ENCODE data around the gene RUNDC3A. TPM values are rescaled to one million over a fixed set of nuclear protein-coding genes. Genes with fewer than 3 reads are reported as not detected.

The RUNDC3A gene
- total RNA-seq, 2 experiments from 2014 or later, result 0.18 TPM; not detected in 1

DNA sequence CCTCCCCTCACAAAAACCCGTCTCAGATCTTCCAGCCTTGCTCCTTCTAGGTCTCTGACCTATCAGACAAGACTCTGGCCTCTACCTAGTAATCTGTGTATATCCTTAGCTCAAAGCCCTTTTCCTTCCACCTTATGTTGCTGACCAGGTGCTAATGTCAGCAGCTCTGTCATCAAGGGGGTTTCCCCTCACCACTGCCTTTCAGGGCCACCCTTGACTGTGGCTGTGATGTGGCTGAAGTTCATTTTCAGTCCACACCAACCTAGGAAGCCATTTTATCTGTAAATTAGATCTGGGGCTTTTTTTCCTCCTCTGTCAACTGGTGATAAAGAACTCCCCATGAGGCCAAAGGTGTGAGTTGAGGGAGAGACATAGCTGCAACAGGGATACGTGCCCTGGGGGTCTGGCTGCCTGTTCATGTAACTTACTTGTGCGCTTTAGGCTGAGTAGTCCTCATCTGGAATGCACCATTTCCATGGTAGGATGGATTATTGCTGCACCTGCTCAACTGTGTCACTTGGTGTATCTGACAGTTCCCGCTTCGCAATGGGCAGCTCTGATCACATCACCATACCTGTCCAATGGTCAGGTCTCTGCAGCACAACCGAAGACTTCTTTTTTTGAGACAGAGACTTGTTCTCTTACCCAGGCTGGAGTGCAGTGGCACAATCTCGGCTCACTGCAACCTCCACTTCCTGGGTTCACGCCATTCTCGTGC is 14.7 kb upstream of the RUNDC3A start:
- H3K27me3 Mint-ChIP-seq (ENCODE audit: low read depth), result peaks cover 11% of the 10 kb centered on the region
- DNase-seq (no peak), ATAC-seq (no peak)
- no peaks in the 10 kb centered on the region for H3K9me3 Mint-ChIP-seq (ENCODE audit: insufficient read depth)
- POLR2A ChIA-PET, result interaction anchor here (0.7 kb wide), 1 partner anchor 73 kb away, joined by 3 read pairs; no protein-coding TSS in a partner anchor
- H3K36me3 Mint-ChIP-seq (ENCODE audit: low read depth), result no peaks in the 10 kb centered on the region
- CTCF ChIA-PET, result no interaction called here
- no peak overlapping the region for H3K4me3 Mint-ChIP-seq
- no peaks in the 10 kb centered on the region for H3K4me1 Mint-ChIP-seq (ENCODE audit: low read depth)
- H3K27ac Mint-ChIP-seq, result no peak overlapping the region

- Mint-ChIP-seq H3K27ac (no peak overlapping the region), H3K4me1 (ENCODE audit: low read depth) (no peaks in the 10 kb centered on the region), H3K9me3 (ENCODE audit: insufficient read depth) (no peaks in the 10 kb centered on the region), H3K27me3 (ENCODE audit: low read depth) (peaks cover 8% of the 10 kb centered on the region), H3K36me3 (ENCODE audit: low read depth) (no peaks in the 10 kb centered on the region), H3K4me3 (no peak overlapping the region)
- ChIA-PET CTCF (interaction anchor here (1.6 kb wide), 1 partner anchor 88 kb away, joined by 3 read pairs; no protein-coding TSS in a partner anchor), POLR2A (no interaction called here)
- DNase-seq, result no peak
- ATAC-seq, result no peak
Measured at GRCh38 chr17:44297975-44298374, 10.4 kb upstream of the RUNDC3A start.

DNA sequence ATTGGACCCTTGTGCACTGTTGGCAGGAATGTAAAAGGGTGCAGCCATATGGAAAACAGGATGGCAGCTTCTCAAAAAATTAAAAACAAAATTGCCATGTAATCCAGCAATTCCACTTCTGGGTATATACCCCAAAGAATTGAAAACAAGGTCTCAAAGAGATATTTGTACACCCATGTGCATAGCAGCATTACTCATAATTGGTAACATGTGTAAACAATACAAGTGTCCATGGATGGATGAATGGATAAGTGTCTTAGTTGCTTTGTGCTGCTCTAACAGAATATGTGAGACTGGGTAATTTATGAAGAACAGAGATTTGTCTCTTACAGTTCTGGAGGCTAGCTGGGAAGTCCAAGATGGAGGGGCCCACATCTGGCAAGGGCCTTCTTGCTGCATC is 3.8 kb upstream of the RUNDC3A start:
- Mint-ChIP-seq H3K4me1 (ENCODE audit: low read depth) (peaks cover 13% of the 10 kb centered on the region), H3K27me3 (ENCODE audit: low read depth) (peaks cover 22% of the 10 kb centered on the region), H3K27ac (no peak overlapping the region), H3K9me3 (ENCODE audit: insufficient read depth) (no peaks in the 10 kb centered on the region), H3K36me3 (ENCODE audit: low read depth) (no peaks in the 10 kb centered on the region), H3K4me3 (no peak overlapping the region)
- POLR2A ChIA-PET, result no interaction called here
- DNase-seq, result no peak
- no peak for ATAC-seq
- CTCF ChIA-PET, result interaction anchor here (1.0 to 1.6 kb wide), 2 partner anchors 27 to 95 kb away, joined by 4 to 5 read pairs; no protein-coding TSS in a partner anchor

GRCh38 chr17:44307387-44308186 is 814 bp upstream of the RUNDC3A start:
- H3K4me1 Mint-ChIP-seq (ENCODE audit: low read depth), result peaks cover 17% of the 10 kb centered on the region
- POLR2A ChIA-PET, result interaction anchor here (1.0 to 1.2 kb wide), 2 partner anchors 11 to 60 kb away, joined by 3 read pairs; no protein-coding TSS in a partner anchor
- DNase-seq, result no peak
- H3K36me3 Mint-ChIP-seq (ENCODE audit: low read depth), result no peaks in the 10 kb centered on the region
- no peak overlapping the region for H3K27ac Mint-ChIP-seq
- H3K9me3 Mint-ChIP-seq (ENCODE audit: insufficient read depth), result no peaks in the 10 kb centered on the region
- CTCF ChIA-PET, result interaction anchor here (1.1 to 3.3 kb wide), 2 partner anchors 96 to 97 kb away, joined by 3 to 19 read pairs; no protein-coding TSS in a partner anchor
- H3K4me3 Mint-ChIP-seq, result no peak overlapping the region
- peaks cover 35% of the 10 kb centered on the region for H3K27me3 Mint-ChIP-seq (ENCODE audit: low read depth)
- peak; percentile 9 for ATAC-seq

- POLR2A ChIA-PET, result interaction anchor here (1.0 to 1.2 kb wide), 2 partner anchors 10 to 62 kb away, joined by 3 read pairs; no protein-coding TSS in a partner anchor
Measured at GRCh38 chr17:44308865-44309264, 464 bp downstream of the RUNDC3A start.

DNA sequence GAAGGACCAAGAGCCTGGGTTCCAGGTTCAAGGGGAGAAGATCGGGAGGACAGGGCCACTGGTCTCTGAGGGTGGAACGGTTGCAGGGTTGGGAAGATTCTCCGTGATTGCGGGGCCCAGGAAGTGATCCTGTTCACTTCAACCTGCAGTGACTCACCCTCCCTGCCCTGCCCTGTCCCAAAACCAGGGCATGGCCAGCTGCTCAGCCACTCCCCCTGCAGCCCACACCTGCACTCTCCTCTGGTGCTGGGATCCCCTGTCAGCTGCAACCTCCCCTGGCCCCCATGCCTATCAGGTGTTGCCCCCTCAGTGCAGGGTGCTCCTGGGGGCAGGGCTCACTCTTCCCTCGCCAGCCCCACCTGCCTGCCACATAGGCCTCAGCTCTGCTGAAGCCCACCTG is 1.1 kb downstream of the RUNDC3A start:
- Mint-ChIP-seq H3K9me3 (ENCODE audit: insufficient read depth) (no peaks in the 10 kb centered on the region), H3K36me3 (ENCODE audit: low read depth) (no peaks in the 10 kb centered on the region), H3K27me3 (ENCODE audit: low read depth) (peaks cover 39% of the 10 kb centered on the region), H3K4me1 (ENCODE audit: low read depth) (peaks cover 14% of the 10 kb centered on the region), H3K4me3 (no peak overlapping the region), H3K27ac (no peak overlapping the region)
- no peak for DNase-seq
- ChIA-PET POLR2A (no interaction called here), CTCF (interaction anchor here (1.0 to 3.3 kb wide), 3 partner anchors 21 to 103 kb away, joined by 3 to 19 read pairs (median 3); no protein-coding TSS in a partner anchor)
- ATAC-seq, result no peak

More at GRCh38 chr17:44308865-44309264, 464 bp downstream of the RUNDC3A start:
- Mint-ChIP-seq H3K4me3 (peak overlapping the region; percentile 10), H3K36me3 (ENCODE audit: low read depth) (no peaks in the 10 kb centered on the region), H3K4me1 (ENCODE audit: low read depth) (peaks cover 17% of the 10 kb centered on the region), H3K27ac (no peak overlapping the region), H3K27me3 (ENCODE audit: low read depth) (peaks cover 34% of the 10 kb centered on the region), H3K9me3 (ENCODE audit: insufficient read depth) (no peaks in the 10 kb centered on the region)
- ATAC-seq (no peak), DNase-seq (no peak)
- CTCF ChIA-PET, result interaction anchor here (0.6 to 3.3 kb wide), 4 partner anchors 37 to 140 kb away, joined by 3 to 19 read pairs (median 3); partner anchors contain the start of gene GRN

DNA sequence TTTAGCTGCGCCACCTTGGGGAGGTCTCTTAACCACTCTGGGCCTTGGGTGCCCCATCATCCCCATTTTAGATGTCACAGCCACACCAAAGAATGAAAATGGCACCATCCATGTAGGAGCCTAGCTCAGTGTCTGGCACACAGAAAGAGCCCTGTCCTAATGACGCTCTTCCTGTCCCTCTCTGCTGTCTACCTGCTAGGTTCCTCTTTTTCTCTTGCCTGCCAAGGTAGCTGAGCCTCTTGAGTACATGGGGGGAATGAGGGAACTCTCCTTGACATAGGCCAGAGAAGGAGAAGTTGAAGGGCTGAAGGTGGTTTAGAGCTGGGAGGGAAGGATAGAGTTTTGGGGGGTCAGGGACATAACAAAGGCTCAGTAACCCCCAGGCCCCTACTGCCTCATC is 1.8 kb downstream of the RUNDC3A start:
- CTCF ChIA-PET, result interaction anchor here (1.0 to 3.3 kb wide), 3 partner anchors 21 to 104 kb away, joined by 3 to 19 read pairs (median 3); no protein-coding TSS in a partner anchor
- Mint-ChIP-seq H3K36me3 (ENCODE audit: low read depth) (no peaks in the 10 kb centered on the region), H3K4me1 (ENCODE audit: low read depth) (peaks cover 14% of the 10 kb centered on the region), H3K9me3 (ENCODE audit: insufficient read depth) (no peaks in the 10 kb centered on the region), H3K4me3 (no peak overlapping the region), H3K27ac (no peak overlapping the region), H3K27me3 (ENCODE audit: low read depth) (peaks cover 39% of the 10 kb centered on the region)
- POLR2A ChIA-PET, result interaction anchor here (0.8 kb wide), 1 partner anchor 14 kb away, joined by 4 read pairs; the partner anchor contains the start of gene SLC25A39
- no peak for ATAC-seq
- DNase-seq, result no peak

DNA sequence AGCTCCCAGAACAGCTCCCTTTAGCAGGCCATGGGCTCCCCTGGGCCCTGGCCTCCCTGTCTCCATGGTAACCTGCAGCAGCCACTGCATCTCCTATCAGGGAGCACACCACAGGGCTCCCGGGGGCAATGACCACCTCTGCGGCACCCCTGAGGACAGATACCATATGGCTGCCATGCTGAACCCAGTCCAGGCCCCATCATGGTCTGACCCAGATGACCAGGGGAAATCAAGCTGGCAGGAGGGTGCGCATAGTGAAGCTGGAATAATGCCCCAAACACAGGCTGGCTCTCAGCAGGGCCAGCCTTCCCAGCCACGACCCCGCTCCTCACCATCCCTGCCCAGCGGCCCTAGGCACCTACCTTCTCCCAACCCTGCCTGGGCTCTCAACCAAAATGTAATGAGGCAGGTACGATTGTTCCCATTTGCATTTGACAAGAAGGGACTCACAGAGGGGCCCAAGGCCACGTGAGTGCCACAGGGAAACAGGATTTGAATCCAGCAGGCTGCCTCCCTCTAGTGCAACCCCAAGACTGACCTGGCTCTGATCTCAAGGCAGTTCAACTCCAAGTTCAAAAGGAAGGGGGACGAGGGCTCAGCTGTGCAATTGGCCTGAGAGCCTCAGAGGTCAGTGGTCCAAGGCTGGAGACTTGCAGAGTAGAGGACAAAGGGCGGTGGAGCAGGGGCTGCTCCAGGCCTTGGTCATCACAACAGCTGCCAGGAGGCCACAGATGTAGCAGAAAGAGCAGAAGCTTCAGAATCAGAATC is 2.4 kb downstream of the RUNDC3A start:
- H3K4me3 Mint-ChIP-seq, result no peak overlapping the region
- ChIA-PET CTCF (interaction anchor here (1.0 to 3.3 kb wide), 4 partner anchors 20 to 104 kb away, joined by 3 to 19 read pairs (median 3); partner anchors contain the start of gene FAM171A2), POLR2A (interaction anchor here (0.8 kb wide), 1 partner anchor 13 kb away, joined by 4 read pairs; the partner anchor contains the start of gene SLC25A39)
- no peaks in the 10 kb centered on the region for H3K36me3 Mint-ChIP-seq (ENCODE audit: low read depth)
- ATAC-seq (no peak), DNase-seq (no peak)
- H3K4me1 Mint-ChIP-seq (ENCODE audit: low read depth), result peaks cover 19% of the 10 kb centered on the region
- H3K27ac Mint-ChIP-seq, result no peak overlapping the region
- H3K27me3 Mint-ChIP-seq (ENCODE audit: low read depth), result peaks cover 45% of the 10 kb centered on the region
- H3K9me3 Mint-ChIP-seq (ENCODE audit: insufficient read depth), result no peaks in the 10 kb centered on the region

DNA sequence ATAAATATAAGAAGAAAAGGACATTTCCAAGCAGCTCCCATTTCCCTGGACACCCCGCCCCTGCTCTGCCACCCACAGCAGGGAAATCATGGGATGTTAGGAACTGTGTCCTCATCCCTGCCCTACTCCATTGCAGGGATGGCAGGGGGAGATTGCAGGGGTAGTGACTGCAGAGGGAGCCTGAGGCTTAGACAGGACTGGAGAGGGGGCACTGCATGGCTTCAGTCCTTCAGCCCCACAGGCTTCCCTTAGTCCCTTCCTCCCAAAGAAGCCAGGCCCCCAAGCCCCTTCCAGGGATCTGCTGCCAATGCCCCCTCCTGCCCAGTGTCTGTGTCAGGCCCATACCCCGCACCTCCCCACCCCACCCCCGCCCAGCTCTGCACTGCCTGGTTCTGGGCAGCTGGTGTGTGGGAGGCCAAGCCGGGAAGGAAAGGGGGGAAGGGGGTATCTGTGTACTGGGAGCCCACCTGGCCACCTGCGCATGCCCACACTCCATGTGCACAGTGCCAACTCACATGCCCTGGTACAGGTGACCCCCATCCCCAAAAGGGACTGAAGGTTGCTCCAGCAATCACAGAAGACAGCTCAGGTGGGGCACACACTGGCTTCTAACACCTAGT is 3.3 kb downstream of the RUNDC3A start:
- Mint-ChIP-seq H3K4me3 (no peak overlapping the region), H3K27ac (no peak overlapping the region), H3K27me3 (ENCODE audit: low read depth) (peaks cover 47% of the 10 kb centered on the region), H3K4me1 (ENCODE audit: low read depth) (peaks cover 27% of the 10 kb centered on the region), H3K9me3 (ENCODE audit: insufficient read depth) (no peaks in the 10 kb centered on the region), H3K36me3 (ENCODE audit: low read depth) (no peaks in the 10 kb centered on the region)
- DNase-seq (no peak), ATAC-seq (no peak)
- ChIA-PET CTCF (interaction anchor here (1.2 kb wide), 1 partner anchor 52 kb away, joined by 3 read pairs; the partner anchor contains the start of gene FAM171A2), POLR2A (no interaction called here)

DNA sequence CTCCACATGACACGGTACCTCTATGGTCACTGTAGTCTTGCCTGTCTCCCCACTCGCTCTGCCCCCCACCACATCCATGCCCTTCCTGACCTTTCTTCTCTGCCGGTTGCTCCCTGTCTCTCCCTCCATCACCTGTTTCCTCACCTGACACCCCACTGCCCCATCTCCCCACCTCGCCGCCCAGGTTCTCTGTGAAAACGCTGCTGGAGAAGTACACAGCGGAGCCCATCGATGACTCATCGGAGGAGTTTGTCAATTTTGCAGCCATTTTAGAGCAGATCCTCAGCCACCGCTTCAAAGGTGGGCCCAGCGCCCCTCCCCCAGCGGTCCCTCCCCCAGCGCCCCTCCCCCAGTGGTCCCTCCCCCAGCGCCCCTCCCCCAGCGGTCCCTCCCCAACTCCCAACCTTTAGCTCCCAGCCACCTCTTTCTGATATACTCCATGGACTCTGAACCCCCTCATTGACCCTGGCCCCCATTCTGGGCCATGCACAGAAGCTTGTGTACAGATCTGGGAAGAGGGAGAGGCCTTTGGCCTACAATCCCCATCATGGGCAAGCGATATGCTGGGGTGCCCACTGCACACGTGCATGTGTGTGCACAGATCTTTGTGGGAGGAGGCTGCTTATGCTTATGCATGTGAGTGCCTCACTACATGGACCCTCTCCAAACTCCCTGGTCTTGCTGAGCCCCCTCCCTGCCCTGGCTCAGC is 4.1 kb downstream of the RUNDC3A start:
- ATAC-seq, result no peak
- Mint-ChIP-seq H3K9me3 (ENCODE audit: insufficient read depth) (no peaks in the 10 kb centered on the region), H3K4me1 (ENCODE audit: low read depth) (peaks cover 24% of the 10 kb centered on the region), H3K4me3 (no peak overlapping the region), H3K27ac (no peak overlapping the region), H3K27me3 (ENCODE audit: low read depth) (peaks cover 47% of the 10 kb centered on the region), H3K36me3 (ENCODE audit: low read depth) (peaks cover 3% of the 10 kb centered on the region)
- POLR2A ChIA-PET, result no interaction called here
- CTCF ChIA-PET, result no interaction called here
- no peak for DNase-seq

Data from activated CD8-positive, alpha-beta T cell treated with anti-CD3 and anti-CD28 coated beads, Interleukin-2, amount 10 ng/mL, durations not matched to agents 7 days and 5 days (primary cell).